ENCODE results near the gene RBBP7.
"Not testable (repeated sequence)": the region's sequence is repeated elsewhere in the genome, so short reads cannot be mapped to it uniquely, and the experiment has no call there.

Gene RBBP7

DNA sequence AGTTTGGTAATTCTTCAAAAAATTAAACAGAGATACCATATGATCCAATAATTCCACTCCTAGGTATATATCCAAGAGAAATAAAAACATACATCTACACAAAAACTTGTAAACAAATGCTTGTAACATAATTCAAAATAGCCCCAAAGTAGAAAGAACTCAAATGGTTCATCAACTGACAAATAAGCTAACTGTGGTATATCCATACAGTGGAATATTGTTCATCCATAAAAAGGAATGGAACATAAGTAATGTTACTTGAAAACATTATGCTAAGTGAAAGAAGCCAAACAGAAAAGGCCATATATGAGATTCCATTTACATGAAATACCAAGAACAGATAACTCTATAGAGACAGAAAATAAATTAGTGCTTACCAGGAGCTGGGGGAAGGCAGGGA lies 13.4 kb downstream of the RBBP7 start:
- TF ChIP-seq TARDBP (IDR thresholded peaks at IDR 0.05) (no peak), SP1 (IDR thresholded peaks at IDR 0.05) (no peak), FOXM1 (IDR thresholded peaks at IDR 0.05; ENCODE audit: borderline replicate concordance) (no peak), ARNT (IDR thresholded peaks at IDR 0.05) (no peak), CTBP1 (IDR thresholded peaks at IDR 0.05; ENCODE audit: borderline replicate concordance) (no peak), L3MBTL2 (conservative IDR thresholded peaks at IDR 0.05) (no peak), FOXK2 (IDR thresholded peaks at IDR 0.05) (no peak), NFRKB (IDR thresholded peaks at IDR 0.05) (no peak)
- DNase-seq (ENCODE audit: extremely low spot score), result no peak
- CTCF ChIA-PET, result no interaction called here
- POLR2A ChIA-PET, result interaction anchor here (0.8 kb wide), 1 partner anchor 13 kb away, joined by 3 read pairs; no protein-coding TSS in a partner anchor

DNA sequence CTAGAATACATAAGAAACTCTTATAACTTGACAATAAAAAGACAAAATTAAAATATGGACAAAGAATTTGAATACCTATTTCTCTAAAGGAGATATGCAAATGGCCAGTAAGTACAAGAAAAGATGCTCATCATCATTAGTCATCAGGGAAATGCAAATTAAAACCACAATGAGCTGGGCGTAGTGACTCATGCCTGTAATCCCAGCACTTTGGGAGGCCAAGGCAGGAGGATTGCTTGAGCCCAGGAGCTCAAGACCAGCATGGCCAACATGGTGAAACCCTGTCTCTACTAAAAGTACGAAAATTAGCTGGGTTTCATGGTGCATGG lies 14.1 kb downstream of the RBBP7 start:
- CTCF ChIA-PET; DNase-seq (ENCODE audit: extremely low spot score); POLR2A ChIA-PET: not testable (repeated sequence)

DNA sequence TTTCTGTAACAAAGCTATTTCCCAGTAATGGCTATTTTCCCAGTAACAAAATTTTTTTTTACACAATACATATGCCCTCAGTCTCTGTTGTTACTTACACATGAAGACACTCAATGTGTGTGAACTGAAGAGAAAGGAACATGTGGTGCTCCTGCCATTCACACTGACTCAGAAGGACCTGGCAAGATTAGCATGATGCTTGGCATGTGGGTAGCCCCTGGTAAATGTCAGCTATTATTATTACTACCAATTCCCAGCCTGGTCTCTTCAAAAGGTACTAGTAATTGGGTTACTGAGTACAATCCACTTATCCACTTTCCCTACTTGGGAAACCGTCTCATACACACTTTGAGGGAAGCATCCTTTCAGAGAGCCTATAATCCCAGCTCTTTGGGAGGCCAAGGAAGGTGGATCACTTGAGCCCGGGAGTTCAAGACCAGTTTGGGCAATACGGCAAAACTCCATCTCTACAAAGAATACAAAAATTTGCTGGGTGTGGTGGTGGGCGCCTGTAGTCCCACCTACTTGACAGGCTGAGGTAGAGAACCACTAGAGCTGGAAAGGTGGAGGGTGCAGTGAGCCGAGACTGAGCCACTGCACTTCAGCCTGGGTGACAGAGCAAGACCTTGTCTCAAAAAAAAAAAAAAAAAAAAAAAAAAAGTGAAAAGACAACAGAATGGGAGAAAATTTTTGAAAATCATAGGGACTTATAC lies 14.6 kb downstream of the RBBP7 start:
- POLR2A ChIA-PET, result no interaction called here

DNA sequence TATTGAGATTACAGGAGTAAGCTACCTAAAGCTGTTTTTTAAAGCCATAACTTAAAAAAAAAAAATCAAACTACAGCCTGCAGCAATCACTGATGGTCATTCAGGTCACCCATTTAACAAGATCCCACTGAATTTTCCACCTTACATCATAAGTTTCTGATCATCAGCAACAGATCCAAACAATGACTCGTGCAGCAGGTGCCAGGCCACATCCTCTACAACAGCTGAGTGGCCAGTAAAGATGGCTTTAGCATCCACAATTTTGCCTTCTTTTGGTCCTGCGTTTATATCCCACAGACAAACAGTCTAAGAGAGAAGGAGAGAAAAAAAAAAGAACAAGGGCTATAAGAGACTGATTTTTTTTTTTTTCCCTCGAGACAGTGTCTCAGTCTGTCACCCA lies 16.6 kb downstream of the RBBP7 start:
- DNase-seq (ENCODE audit: extremely low spot score), result no peak
- ChIA-PET POLR2A (no interaction called here), CTCF (no interaction called here)
- TF ChIP-seq, protein P1, sequence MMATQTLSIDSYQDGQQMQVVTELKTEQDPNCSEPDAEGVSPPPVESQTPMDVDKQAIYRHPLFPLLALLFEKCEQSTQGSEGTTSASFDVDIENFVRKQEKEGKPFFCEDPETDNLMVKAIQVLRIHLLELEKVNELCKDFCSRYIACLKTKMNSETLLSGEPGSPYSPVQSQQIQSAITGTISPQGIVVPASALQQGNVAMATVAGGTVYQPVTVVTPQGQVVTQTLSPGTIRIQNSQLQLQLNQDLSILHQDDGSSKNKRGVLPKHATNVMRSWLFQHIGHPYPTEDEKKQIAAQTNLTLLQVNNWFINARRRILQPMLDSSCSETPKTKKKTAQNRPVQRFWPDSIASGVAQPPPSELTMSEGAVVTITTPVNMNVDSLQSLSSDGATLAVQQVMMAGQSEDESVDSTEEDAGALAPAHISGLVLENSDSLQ (IDR thresholded peaks at IDR 0.05), result no peak
- TF ChIP-seq TARDBP (IDR thresholded peaks at IDR 0.05) (no peak), CTBP1 (IDR thresholded peaks at IDR 0.05; ENCODE audit: borderline replicate concordance) (no peak), FOXK2 (IDR thresholded peaks at IDR 0.05) (no peak), SP1 (IDR thresholded peaks at IDR 0.05) (no peak), ARNT (IDR thresholded peaks at IDR 0.05) (no peak), LEF1 (IDR thresholded peaks at IDR 0.05; ENCODE audit: borderline replicate concordance) (no peak), SUZ12 (IDR thresholded peaks at IDR 0.05) (no peak), ELF4 (IDR thresholded peaks at IDR 0.05) (no peak), NFRKB (IDR thresholded peaks at IDR 0.05) (no peak), HDGF (IDR thresholded peaks at IDR 0.05; ENCODE audit: borderline replicate concordance) (no peak), ZNF384 (IDR thresholded peaks at IDR 0.05) (no peak), L3MBTL2 (conservative IDR thresholded peaks at IDR 0.05) (no peak), FOXA1 (IDR thresholded peaks at IDR 0.05) (no peak), BHLHE40 (IDR thresholded peaks at IDR 0.05; ENCODE audit: borderline replicate concordance) (no peak), FOXM1 (IDR thresholded peaks at IDR 0.05; ENCODE audit: borderline replicate concordance) (no peak)

More for the DNA sequence above, 14.6 kb downstream of the RBBP7 start:
- no peak for DNase-seq (ENCODE audit: extremely low spot score)
- no peak for TF ChIP-seq SP1 (IDR thresholded peaks at IDR 0.05)
- TF ChIP-seq NFRKB (IDR thresholded peaks at IDR 0.05), result no peak
- TF ChIP-seq FOXK2 (IDR thresholded peaks at IDR 0.05), result no peak
- no peak for TF ChIP-seq LEF1 (IDR thresholded peaks at IDR 0.05; ENCODE audit: borderline replicate concordance)
- TF ChIP-seq TARDBP (IDR thresholded peaks at IDR 0.05), result no peak
- no peak for TF ChIP-seq FOXA1 (IDR thresholded peaks at IDR 0.05)
- no peak for TF ChIP-seq ZNF384 (IDR thresholded peaks at IDR 0.05)
- no peak for TF ChIP-seq FOXM1 (IDR thresholded peaks at IDR 0.05; ENCODE audit: borderline replicate concordance)
- TF ChIP-seq ELF4 (IDR thresholded peaks at IDR 0.05), result no peak
- TF ChIP-seq CTBP1 (IDR thresholded peaks at IDR 0.05; ENCODE audit: borderline replicate concordance), result no peak
- TF ChIP-seq, protein P1 (IDR thresholded peaks at IDR 0.05), result no peak
- TF ChIP-seq HDGF (IDR thresholded peaks at IDR 0.05; ENCODE audit: borderline replicate concordance), result no peak
- TF ChIP-seq SUZ12 (IDR thresholded peaks at IDR 0.05), result no peak
- no peak for TF ChIP-seq L3MBTL2 (conservative IDR thresholded peaks at IDR 0.05)
- no peak for TF ChIP-seq ARNT (IDR thresholded peaks at IDR 0.05)
- no peak for TF ChIP-seq BHLHE40 (IDR thresholded peaks at IDR 0.05; ENCODE audit: borderline replicate concordance)
- CTCF ChIA-PET, result no interaction called here

DNA sequence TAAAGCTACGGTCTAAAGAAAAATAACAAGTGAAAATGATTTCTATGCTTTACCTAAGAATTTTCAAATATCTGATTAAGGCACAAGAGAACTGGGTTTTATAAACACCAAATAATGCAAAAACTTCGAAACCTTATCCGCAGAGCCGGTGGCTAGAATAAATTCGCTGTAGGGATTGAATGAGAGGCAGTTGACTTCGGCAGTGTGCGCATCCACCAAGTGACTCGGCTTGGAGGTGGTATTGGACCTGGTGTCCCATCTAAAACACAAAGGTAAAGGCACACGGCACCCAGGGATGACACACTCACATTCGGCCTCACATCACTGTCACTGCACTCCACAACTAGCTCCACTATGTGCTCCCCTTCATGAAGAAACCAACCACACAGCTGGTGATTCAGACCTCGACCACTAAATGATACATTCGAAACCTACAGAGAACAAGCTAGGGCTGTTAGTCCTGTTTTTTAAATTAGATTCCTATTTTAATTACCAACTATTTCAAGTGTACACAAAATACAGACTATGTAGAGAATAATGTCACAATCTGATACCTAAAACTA lies 17.5 kb downstream of the RBBP7 start:
- POLR2A ChIA-PET, result no interaction called here
- CTCF ChIA-PET, result interaction anchor here (1.5 kb wide), 1 partner anchor 16 kb away, joined by 3 read pairs; no protein-coding TSS in a partner anchor
- TF ChIP-seq NFRKB (IDR thresholded peaks at IDR 0.05), result no peak
- TF ChIP-seq ARNT (IDR thresholded peaks at IDR 0.05), result no peak
- TF ChIP-seq, protein P1 (IDR thresholded peaks at IDR 0.05), result no peak
- TF ChIP-seq SUZ12 (IDR thresholded peaks at IDR 0.05), result no peak
- TF ChIP-seq CTBP1 (IDR thresholded peaks at IDR 0.05; ENCODE audit: borderline replicate concordance), result no peak
- TF ChIP-seq SP1 (IDR thresholded peaks at IDR 0.05), result no peak
- TF ChIP-seq ZNF384 (IDR thresholded peaks at IDR 0.05), result no peak
- no peak for DNase-seq (ENCODE audit: extremely low spot score)

DNA sequence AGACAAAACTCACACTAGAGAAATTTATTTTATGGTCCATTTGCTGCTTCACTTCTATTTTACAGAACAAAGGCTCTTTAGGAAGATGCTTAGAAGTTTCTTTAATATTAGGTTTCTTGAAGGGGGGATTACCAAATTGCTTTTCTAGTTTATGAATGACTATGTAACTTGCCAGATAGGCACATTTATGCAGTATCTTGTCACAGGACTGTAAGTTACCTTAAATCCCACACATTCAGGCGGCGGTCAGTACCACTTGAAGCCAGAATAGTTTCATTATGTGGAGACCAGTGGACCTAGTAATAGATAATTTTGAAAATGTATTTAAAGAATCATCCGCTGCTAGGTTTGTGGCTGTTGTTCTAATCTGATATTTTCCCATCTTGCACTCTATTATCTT lies 18.3 kb downstream of the RBBP7 start:
- ChIA-PET CTCF (interaction anchor here (1.5 kb wide), 1 partner anchor 15 kb away, joined by 3 read pairs; no protein-coding TSS in a partner anchor), POLR2A (no interaction called here)
- TF ChIP-seq BHLHE40 (IDR thresholded peaks at IDR 0.05; ENCODE audit: borderline replicate concordance) (no peak), ARNT (IDR thresholded peaks at IDR 0.05) (no peak), SP1 (IDR thresholded peaks at IDR 0.05) (no peak), TARDBP (IDR thresholded peaks at IDR 0.05) (no peak), FOXM1 (IDR thresholded peaks at IDR 0.05; ENCODE audit: borderline replicate concordance) (no peak), ZNF384 (IDR thresholded peaks at IDR 0.05) (no peak)
- TF ChIP-seq, protein P1 (IDR thresholded peaks at IDR 0.05), result no peak
- DNase-seq (ENCODE audit: extremely low spot score), result no peak
